ENCODE data around the gene HELT. TPM values are rescaled to one million over a fixed set of nuclear protein-coding genes. Genes with fewer than 3 reads are reported as not detected.

Gene HELT
- total and polyA plus RNA-seq, 2 experiments from 2014 or later: not detected

DNA sequence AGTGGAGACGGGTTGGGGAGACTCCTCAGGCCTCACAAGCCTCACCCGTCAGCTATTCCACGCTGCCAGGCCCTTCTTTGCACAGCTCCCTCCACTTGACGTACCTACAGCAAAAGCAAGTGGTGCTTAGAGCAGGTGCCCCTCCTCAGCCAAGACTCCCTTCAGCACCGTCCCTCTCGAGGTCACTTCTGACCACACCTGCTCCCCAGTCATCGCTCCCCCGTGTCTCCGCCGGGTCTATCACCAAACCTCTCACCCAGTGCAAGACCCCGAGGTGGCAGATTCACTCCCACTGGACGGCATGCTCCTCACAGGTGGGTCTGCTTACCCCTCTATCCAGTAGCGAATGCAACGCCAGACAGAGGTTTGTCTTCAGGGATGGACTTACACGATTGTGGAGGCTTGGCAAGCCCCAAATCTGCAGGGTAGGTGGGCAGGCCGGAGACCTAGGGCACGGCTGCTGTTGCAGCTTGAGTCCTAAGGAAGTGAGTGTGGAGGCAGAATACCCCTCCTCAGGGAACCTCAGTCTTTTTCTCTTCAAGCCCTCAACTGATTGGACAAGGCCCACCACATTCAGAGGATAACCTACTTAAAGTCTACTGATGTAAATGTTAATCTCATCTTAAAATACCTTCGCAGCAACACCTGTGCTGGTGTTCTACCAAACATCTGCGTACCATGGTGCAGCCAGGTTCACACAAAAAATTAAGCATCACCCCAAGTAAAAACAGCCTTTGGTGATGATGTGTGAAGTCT lies 14.5 kb upstream of the HELT start:
- no peak for TF ChIP-seq EZH2phosphoT487 (IDR thresholded peaks at IDR 0.05; ENCODE audit: low read depth, severe bottlenecking, unreplicated experiment)
- no peak for TF ChIP-seq EZH2 (IDR thresholded peaks at IDR 0.05; ENCODE audit: borderline replicate concordance)
- TF ChIP-seq, protein P1, sequence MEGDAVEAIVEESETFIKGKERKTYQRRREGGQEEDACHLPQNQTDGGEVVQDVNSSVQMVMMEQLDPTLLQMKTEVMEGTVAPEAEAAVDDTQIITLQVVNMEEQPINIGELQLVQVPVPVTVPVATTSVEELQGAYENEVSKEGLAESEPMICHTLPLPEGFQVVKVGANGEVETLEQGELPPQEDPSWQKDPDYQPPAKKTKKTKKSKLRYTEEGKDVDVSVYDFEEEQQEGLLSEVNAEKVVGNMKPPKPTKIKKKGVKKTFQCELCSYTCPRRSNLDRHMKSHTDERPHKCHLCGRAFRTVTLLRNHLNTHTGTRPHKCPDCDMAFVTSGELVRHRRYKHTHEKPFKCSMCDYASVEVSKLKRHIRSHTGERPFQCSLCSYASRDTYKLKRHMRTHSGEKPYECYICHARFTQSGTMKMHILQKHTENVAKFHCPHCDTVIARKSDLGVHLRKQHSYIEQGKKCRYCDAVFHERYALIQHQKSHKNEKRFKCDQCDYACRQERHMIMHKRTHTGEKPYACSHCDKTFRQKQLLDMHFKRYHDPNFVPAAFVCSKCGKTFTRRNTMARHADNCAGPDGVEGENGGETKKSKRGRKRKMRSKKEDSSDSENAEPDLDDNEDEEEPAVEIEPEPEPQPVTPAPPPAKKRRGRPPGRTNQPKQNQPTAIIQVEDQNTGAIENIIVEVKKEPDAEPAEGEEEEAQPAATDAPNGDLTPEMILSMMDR (IDR thresholded peaks at IDR 0.05; ENCODE audit: poor library complexity): no peak
- Histone ChIP-seq H2AFZ (no peak overlapping the region), H3K9me3 (ENCODE audit: low read depth) (no peaks in the 10 kb centered on the region), H3K4me3 (no peak overlapping the region), H3K27ac (no peak overlapping the region), H3K36me3 (replicated peaks; ENCODE audit: insufficient read depth, low read depth) (no peaks in the 10 kb centered on the region), H3K27me3 (peaks cover 24% of the 10 kb centered on the region), H3K4me1 (ENCODE audit: insufficient read depth) (no peaks in the 10 kb centered on the region), H3K4me2 (no peak overlapping the region), H4K20me1 (ENCODE audit: insufficient read depth, poor library complexity, severe bottlenecking) (no peaks in the 10 kb centered on the region), H3K79me2 (no peaks in the 10 kb centered on the region), H3K9me2 (replicated peaks; ENCODE audit: insufficient read depth) (no peaks in the 10 kb centered on the region)
- no peak for DNase-seq (ENCODE audit: low spot score)
- WGBS (ENCODE audit: low lambda C conversion rate, missing lambda C conversion rate): 95% methylated on average over 19 of the region's 19 CpGs

DNA sequence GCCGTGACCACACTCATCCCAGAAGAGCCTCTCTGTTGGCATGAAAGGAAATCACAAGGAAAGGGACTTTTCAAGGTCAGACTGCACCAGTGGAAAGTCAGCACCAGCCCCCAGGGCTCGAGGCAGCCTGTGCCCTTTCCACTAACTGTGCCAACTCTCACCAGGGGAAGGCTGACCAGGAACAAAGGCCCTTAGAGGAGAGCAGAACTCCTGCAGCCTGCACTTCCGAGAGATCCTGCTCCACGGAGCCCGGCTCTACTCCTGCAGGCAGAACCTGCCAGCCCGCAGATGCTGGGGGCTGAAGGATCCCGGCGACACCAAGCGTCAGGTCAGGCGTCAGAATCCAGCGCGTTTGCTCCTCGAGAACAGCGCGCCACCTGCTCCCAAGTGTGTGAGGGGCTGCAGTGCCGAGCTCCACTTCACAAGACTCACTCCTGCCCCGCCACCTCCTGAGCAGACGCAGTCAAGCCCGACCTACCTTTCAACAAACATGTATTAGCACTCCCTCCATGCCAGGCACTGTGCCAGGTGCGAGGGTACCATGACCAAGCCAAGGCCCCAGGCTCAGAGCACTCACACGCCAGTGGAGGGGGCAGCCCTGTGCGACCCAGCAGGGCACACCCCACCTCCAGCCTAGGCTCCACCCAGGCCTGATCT lies 13.6 kb upstream of the HELT start:
- Histone ChIP-seq H3K36me3 (replicated peaks; ENCODE audit: insufficient read depth, low read depth) (no peaks in the 10 kb centered on the region), H3K79me2 (no peaks in the 10 kb centered on the region), H3K9me2 (replicated peaks; ENCODE audit: insufficient read depth) (no peaks in the 10 kb centered on the region), H3K4me1 (ENCODE audit: insufficient read depth) (no peaks in the 10 kb centered on the region), H3K9me3 (ENCODE audit: low read depth) (no peaks in the 10 kb centered on the region), H3K4me3 (no peak overlapping the region), H3K27me3 (peaks cover 33% of the 10 kb centered on the region), H2AFZ (peak overlapping the region; percentile 34), H3K27ac (no peak overlapping the region), H3K4me2 (peak overlapping the region; percentile 78), H4K20me1 (ENCODE audit: insufficient read depth, poor library complexity, severe bottlenecking) (no peaks in the 10 kb centered on the region)
- 36% methylated on average over 22 of the region's 22 CpGs for WGBS (ENCODE audit: low lambda C conversion rate, missing lambda C conversion rate)
- no peak for TF ChIP-seq EZH2 (IDR thresholded peaks at IDR 0.05; ENCODE audit: borderline replicate concordance)
- TF ChIP-seq, protein P1 (IDR thresholded peaks at IDR 0.05; ENCODE audit: poor library complexity): no peak
- no peak for TF ChIP-seq EZH2phosphoT487 (IDR thresholded peaks at IDR 0.05; ENCODE audit: low read depth, severe bottlenecking, unreplicated experiment)
- DNase-seq (ENCODE audit: low spot score): no peak

DNA sequence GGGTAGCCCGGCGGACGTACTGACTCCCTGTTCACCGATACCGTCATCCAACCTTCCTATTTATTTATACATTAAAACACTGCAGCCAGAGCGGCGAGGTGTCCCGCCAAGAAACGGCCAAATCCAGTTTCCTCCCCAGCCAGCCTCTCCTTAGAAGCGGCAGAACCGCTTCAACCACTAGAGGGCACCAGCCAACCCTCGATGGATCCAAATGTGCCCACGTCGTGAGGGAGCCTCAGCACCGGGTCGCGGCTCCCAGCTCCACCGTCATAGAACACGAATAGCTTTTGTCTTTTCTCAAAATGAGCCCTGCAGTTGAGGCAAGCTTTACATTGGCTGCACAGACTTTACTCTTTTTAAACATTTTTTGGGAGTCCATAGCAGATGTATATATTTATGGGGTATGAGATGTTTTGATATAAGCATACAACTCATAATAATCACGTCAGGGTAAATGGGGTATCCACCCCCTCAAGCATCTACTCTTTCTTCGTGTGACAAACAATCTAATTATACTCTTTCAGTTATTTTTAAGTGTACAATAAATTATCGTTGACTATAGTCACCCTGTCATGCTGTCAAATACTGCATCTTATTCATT lies 13.0 kb upstream of the HELT start:
- no peaks in the 10 kb centered on the region for H3K4me1 ChIP-seq (ENCODE audit: insufficient read depth)
- peak; percentile 90 for DNase-seq (ENCODE audit: low spot score)
- TF ChIP-seq, protein P1 (IDR thresholded peaks at IDR 0.05; ENCODE audit: poor library complexity): peak; percentile 95
- TF ChIP-seq EZH2phosphoT487 (IDR thresholded peaks at IDR 0.05; ENCODE audit: low read depth, severe bottlenecking, unreplicated experiment): no peak
- no peaks in the 10 kb centered on the region for H3K9me3 ChIP-seq (ENCODE audit: low read depth)
- H3K4me3 ChIP-seq: no peak overlapping the region
- no peaks in the 10 kb centered on the region for H4K20me1 ChIP-seq (ENCODE audit: insufficient read depth, poor library complexity, severe bottlenecking)
- H2AFZ ChIP-seq: peak overlapping the region; percentile 34
- H3K79me2 ChIP-seq: no peaks in the 10 kb centered on the region
- H3K36me3 ChIP-seq (replicated peaks; ENCODE audit: insufficient read depth, low read depth): no peaks in the 10 kb centered on the region
- WGBS (ENCODE audit: low lambda C conversion rate, missing lambda C conversion rate): 7% methylated on average over 22 of the region's 22 CpGs
- H3K27ac ChIP-seq: no peak overlapping the region
- peak overlapping the region; percentile 78 for H3K4me2 ChIP-seq
- no peaks in the 10 kb centered on the region for H3K9me2 ChIP-seq (replicated peaks; ENCODE audit: insufficient read depth)
- H3K27me3 ChIP-seq: peaks cover 38% of the 10 kb centered on the region
